A673 (cell line): ENCODE data around the gene PRG2.

ENCODE experiments used
- CTCF ChIP-seq: fragments of 300-800, 200-600 bp; sonication (generic); conservative IDR thresholded peaks from 2 replicates; pipeline ENCODE4 v1.5.1; 2017; ENCODE audit warnings: low read depth, mild to moderate bottlenecking, antibody characterized with exemption, low read length, moderate library complexity, mixed read lengths
- EZH2 ChIP-seq: fragments of 200-600 bp; sonication (generic); IDR thresholded peaks from 2 replicates; pipeline ENCODE4 v1.6.1; 2017; ENCODE audit warnings: borderline replicate concordance, low read depth, mild to moderate bottlenecking, mixed read lengths, antibody characterized with exemption, low read length; ENCODE audit not compliant: poor library complexity, severe bottlenecking

- TF ChIP-seq CTCF (no peak), EZH2 (no peak)
These were observed 36.7 kb upstream of the PRG2 start, which contains the start of gene SLC43A3 for GRCh38 chr11:57426929-57427726.
